OCI-LY7 (cell line): ENCODE measurements around the gene LMOD3. TPM values are rescaled to one million over a fixed set of nuclear protein-coding genes. Genes with fewer than 3 reads are reported as not detected.
A peak's percentile ranks its signal among the peaks of the same experiment; 100 is the strongest.

Source experiments
- BruUV-seq: library from RNA; stranded (reverse); fragments of 400-500 nt; replicated peaks from 2 replicates; lab custom pipeline; 2021; lab: Mats Ljungman, UMichigan
- CTCF ChIA-PET: fragments of 300-600 bp; sonication (Branson Sonifier 250); formaldehyde crosslinking; loops from one replicate; lab custom pipeline; 2022; ENCODE audit warnings: antibody characterized with exemption; ENCODE audit not compliant: unreplicated experiment; lab: Charles Lee
- POLR2A ChIA-PET: fragments of 300-600 bp; sonication (Branson Sonifier 250); formaldehyde crosslinking; loops from one replicate; lab custom pipeline; 2022; ENCODE audit warnings: antibody characterized with exemption; lab: Charles Lee
- DNase-seq: peaks from one replicate; pipeline ENCODE4 v3.0.0-alpha.2; 2015; ENCODE audit warnings: low spot score
- H2AFZ ChIP-seq: fragments of 200-600 bp; sonication (generic), shearing (Covaris generic); 2 replicates; pipeline ENCODE4 v1.6.1; 2014; ENCODE audit warnings: mild to moderate bottlenecking, antibody characterized with exemption, low read length, moderate library complexity
- H3K27ac ChIP-seq: fragments of 200-600 bp; sonication (generic); 2 replicates; pipeline ENCODE4 v1.5.1; 2014; ENCODE audit warnings: mixed run types, low read depth, mild to moderate bottlenecking, moderate library complexity, low read length, inconsistent platforms; ENCODE audit not compliant: poor library complexity, severe bottlenecking
- H3K36me3 ChIP-seq: fragments of 200-600 bp; sonication (generic); 2 replicates; pipeline ENCODE4 v1.6.1; 2014; ENCODE audit warnings: mild to moderate bottlenecking, antibody characterized with exemption, low read length, moderate library complexity, mixed read lengths; ENCODE audit not compliant: insufficient read depth
- H3K4me1 ChIP-seq: fragments of 200-600 bp; sonication (generic); 2 replicates; pipeline ENCODE4 v1.5.1; 2014; ENCODE audit warnings: mild to moderate bottlenecking, low read length; ENCODE audit not compliant: insufficient read depth, poor library complexity, severe bottlenecking
- H3K4me2 ChIP-seq: fragments of 200-600 bp; sonication (generic); 2 replicates; pipeline ENCODE4 v1.6.1; 2014; ENCODE audit warnings: mild to moderate bottlenecking, low read length
- H3K4me3 ChIP-seq: fragments of 200-600 bp; sonication (generic); 2 replicates; pipeline ENCODE4 v1.5.1; 2014; ENCODE audit warnings: mild to moderate bottlenecking, low read depth, low read length; ENCODE audit not compliant: poor library complexity, severe bottlenecking
- H3K79me2 ChIP-seq: fragments of 200-600 bp; sonication (generic); 2 replicates; pipeline ENCODE4 v1.6.1; 2016; ENCODE audit warnings: low read depth, mild to moderate bottlenecking, low read length, moderate library complexity, mixed read lengths; ENCODE audit not compliant: insufficient read depth
- H3K9me2 ChIP-seq: fragments of 200-600 bp; sonication (generic); 2 replicates; pipeline ENCODE4 v1.6.1; 2016; ENCODE audit warnings: mild to moderate bottlenecking, low read length, mixed read lengths; ENCODE audit not compliant: insufficient read depth
- H3K9me3 ChIP-seq: fragments of 200-600 bp; sonication (generic); 2 replicates; pipeline ENCODE4 v1.6.1; 2014; ENCODE audit warnings: mild to moderate bottlenecking, mixed run types, low read length, mixed read lengths
- H4K20me1 ChIP-seq: fragments of 200-600 bp; sonication (generic); 2 replicates; pipeline ENCODE4 v1.6.1; 2014; ENCODE audit warnings: mild to moderate bottlenecking, antibody characterized with exemption, low read length, moderate library complexity, mixed read lengths; ENCODE audit not compliant: insufficient read depth
- EZH2phosphoT487 ChIP-seq: fragments of 200-600 bp; sonication (generic); IDR thresholded peaks from 2 replicates; pipeline ENCODE4 v1.6.1; 2018; ENCODE audit warnings: low read depth, borderline replicate concordance, mild to moderate bottlenecking, mixed run types, antibody characterized with exemption, low read length, moderate library complexity, mixed read lengths
- intact Hi-C: fragments of 100-400 bp; cut with micrococcal nuclease; formaldehyde crosslinking; loops from one replicate; pipeline ENCODE4 v1.10.0; 2022; ENCODE audit not compliant: unreplicated experiment
- total RNA-seq, 2 experiments: library from RNA; depleted of rRNA in 1 of 2; stranded (reverse); fragments of >200 nt in 1 of 2; shearing (Covaris generic) in 1 of 2; gene quantifications; 2 replicates each; pipeline ENCODE4 v1.2.3, GENCODE V29; 2014 to 2022
- TF ChIP-seq, protein P1 (sequence below): fragments of 200-600 bp; sonication (generic); conservative IDR thresholded peaks from 2 replicates; pipeline ENCODE4 v1.5.1; 2014; ENCODE audit warnings: mild to moderate bottlenecking, antibody characterized with exemption, low read length, moderate library complexity, mixed read lengths

Gene LMOD3
- total RNA-seq, 2 experiments from 2014 or later, result not detected

DNA sequence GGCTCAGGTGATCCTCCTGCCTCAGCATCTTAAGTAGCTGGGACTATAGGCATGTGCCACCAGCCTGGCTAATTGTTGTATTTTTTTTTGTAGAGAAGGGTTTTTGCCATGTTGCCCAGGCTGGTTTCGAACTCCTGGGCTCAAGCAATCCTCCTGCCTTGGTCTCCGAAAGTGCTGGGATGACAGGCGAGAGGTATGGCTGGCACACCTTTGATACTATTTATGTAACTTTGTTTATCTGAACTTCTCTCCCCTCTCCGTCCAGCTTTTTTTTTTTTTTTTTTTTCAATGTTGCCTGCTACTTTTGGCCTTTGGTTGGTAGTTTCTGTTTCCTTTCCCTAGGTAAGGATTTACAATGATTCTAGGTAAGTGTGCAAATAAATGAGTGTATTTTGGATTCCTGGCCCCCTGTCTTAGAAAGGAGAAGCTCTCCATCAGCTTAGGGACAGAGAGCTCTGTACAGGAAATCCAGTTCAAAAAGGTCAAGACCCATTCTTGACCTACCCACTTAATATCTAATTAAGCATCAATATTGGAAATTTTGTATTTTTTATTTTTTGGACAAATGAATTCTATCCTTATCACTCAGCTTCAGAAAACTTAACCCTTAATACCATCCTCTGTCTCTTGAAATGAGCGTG is 30.9 kb downstream of the LMOD3 start:
- TF ChIP-seq, protein P1, sequence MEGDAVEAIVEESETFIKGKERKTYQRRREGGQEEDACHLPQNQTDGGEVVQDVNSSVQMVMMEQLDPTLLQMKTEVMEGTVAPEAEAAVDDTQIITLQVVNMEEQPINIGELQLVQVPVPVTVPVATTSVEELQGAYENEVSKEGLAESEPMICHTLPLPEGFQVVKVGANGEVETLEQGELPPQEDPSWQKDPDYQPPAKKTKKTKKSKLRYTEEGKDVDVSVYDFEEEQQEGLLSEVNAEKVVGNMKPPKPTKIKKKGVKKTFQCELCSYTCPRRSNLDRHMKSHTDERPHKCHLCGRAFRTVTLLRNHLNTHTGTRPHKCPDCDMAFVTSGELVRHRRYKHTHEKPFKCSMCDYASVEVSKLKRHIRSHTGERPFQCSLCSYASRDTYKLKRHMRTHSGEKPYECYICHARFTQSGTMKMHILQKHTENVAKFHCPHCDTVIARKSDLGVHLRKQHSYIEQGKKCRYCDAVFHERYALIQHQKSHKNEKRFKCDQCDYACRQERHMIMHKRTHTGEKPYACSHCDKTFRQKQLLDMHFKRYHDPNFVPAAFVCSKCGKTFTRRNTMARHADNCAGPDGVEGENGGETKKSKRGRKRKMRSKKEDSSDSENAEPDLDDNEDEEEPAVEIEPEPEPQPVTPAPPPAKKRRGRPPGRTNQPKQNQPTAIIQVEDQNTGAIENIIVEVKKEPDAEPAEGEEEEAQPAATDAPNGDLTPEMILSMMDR, result no peak
- TF ChIP-seq EZH2phosphoT487, result no peak
- Histone ChIP-seq H3K36me3 (0 out of 2 replicates have a peak, but pooled peaks cover 5% of the 10 kb centered on the region), H3K27ac (peak overlapping the region; percentile 68), H3K9me3 (no peaks in the 10 kb centered on the region), H3K9me2 (no peaks in the 10 kb centered on the region), H2AFZ (peak overlapping the region; percentile 53; the same call in 1 of the 2 replicates), H3K4me3 (peak overlapping the region; percentile 42), H3K79me2 (peaks cover 25% of the 10 kb centered on the region; the same call in 1 of the 2 replicates), H3K4me1 (peaks cover 44% of the 10 kb centered on the region), H3K4me2 (peak overlapping the region; percentile 76), H4K20me1 (no peaks in the 10 kb centered on the region)
- no peak for DNase-seq
- POLR2A ChIA-PET, result interaction anchor here (0.6 to 1.7 kb wide), 17 partner anchors 8 to 298 kb away, joined by 3 to 11 read pairs (median 3); no protein-coding TSS in a partner anchor
- CTCF ChIA-PET, result interaction anchor here (0.6 kb wide), 1 partner anchor 250 kb away, joined by 3 read pairs; no protein-coding TSS in a partner anchor
- intact Hi-C loops, result no loop called here
- BruUV-seq, result no TSS peak

DNA sequence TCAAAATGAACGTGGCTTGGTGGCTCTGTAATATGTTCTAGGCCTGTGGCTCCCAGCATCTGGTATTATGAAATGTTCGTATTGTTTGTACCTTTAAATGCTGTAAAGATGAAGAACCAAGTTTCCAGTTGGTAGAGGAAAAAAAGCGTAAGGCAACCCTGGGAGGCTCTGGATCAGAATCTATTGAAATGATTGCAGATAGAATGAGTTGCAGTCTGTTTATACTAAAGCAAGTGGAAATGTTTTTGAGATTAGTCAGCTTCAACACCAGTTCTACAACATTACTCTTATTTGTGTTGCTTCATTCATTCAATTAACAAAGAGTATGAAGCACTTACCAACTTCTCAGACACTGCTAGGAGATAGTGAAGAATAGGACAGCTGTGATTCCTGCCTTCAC is 32.4 kb downstream of the LMOD3 start:
- Histone ChIP-seq H3K27ac (no peak overlapping the region), H3K4me3 (no peak overlapping the region), H3K9me3 (no peaks in the 10 kb centered on the region), H4K20me1 (no peaks in the 10 kb centered on the region), H3K36me3 (0 out of 2 replicates have a peak, but pooled peaks cover 5% of the 10 kb centered on the region), H3K79me2 (peaks cover 36% of the 10 kb centered on the region; the same call in 1 of the 2 replicates), H3K9me2 (no peaks in the 10 kb centered on the region), H3K4me2 (no peak overlapping the region), H3K4me1 (peaks cover 50% of the 10 kb centered on the region), H2AFZ (no peak overlapping the region)
- POLR2A ChIA-PET, result no interaction called here
- no TSS peak for BruUV-seq
- intact Hi-C loops, result no loop called here
- DNase-seq, result no peak
- CTCF ChIA-PET, result interaction anchor here (0.6 kb wide), 1 partner anchor 31 kb away, joined by 3 read pairs; no protein-coding TSS in a partner anchor
- TF ChIP-seq, protein P1, result no peak
- TF ChIP-seq EZH2phosphoT487, result no peak

DNA sequence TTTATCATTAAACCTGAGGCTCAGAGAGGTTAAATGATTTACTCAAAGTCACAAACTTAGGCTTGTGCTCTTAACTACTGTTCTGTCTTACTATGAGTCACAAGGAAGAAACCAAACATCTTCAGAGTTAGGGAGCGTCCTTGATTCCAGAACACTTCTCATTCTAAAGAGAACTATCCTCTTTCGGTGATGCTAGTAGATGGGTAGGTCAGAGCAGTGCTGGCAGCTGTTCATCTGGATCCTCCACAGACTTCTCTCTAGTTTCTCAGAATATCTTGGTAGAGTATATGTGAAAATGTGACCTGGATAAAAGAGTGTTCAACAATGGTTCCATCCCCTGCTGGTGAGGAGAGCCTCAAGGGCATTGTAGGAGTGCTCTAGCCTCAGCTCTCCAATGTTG is 34.3 kb downstream of the LMOD3 start:
- H3K4me2 ChIP-seq, result peak overlapping the region; percentile 23; the same call in 1 of the 2 replicates
- no peaks in the 10 kb centered on the region for H4K20me1 ChIP-seq
- ChIA-PET POLR2A (interaction anchor here (0.9 to 1.6 kb wide), 2 partner anchors 9 to 38 kb away, joined by 3 to 5 read pairs; no protein-coding TSS in a partner anchor), CTCF (no interaction called here)
- TF ChIP-seq, protein P1, result no peak
- TF ChIP-seq EZH2phosphoT487, result no peak
- H3K4me3 ChIP-seq, result no peak overlapping the region
- no peaks in the 10 kb centered on the region for H3K9me3 ChIP-seq
- H3K4me1 ChIP-seq, result peaks cover 64% of the 10 kb centered on the region
- H3K36me3 ChIP-seq, result no peaks in the 10 kb centered on the region
- DNase-seq, result no peak
- BruUV-seq, result no TSS peak
- H3K27ac ChIP-seq, result no peak overlapping the region
- no peaks in the 10 kb centered on the region for H3K9me2 ChIP-seq
- no peak overlapping the region for H2AFZ ChIP-seq
- peaks cover 27% of the 10 kb centered on the region; the same call in 1 of the 2 replicates for H3K79me2 ChIP-seq
- intact Hi-C loops, result no loop called here
